Fibroblast of lung (primary cell): ENCODE measurements around the gene CFAP92. TPM values are rescaled to one million over a fixed set of nuclear protein-coding genes. Genes with fewer than 3 reads are reported as not detected.
"Not testable (repeated sequence)": the region's sequence is repeated elsewhere in the genome, so short reads cannot be mapped to it uniquely, and the experiment has no call there.

Experiments
- DNase-seq, 2 donors: peaks; one replicate each; pipeline versions ENCODE4 v3.0.0 to v3.0.0-alpha.2; 2010; ENCODE audit warnings: low read depth in 2 of 2
- H2AFZ ChIP-seq: 2 replicates; pipeline ENCODE4 v1.5.1; 2012; ENCODE audit warnings: low read length, control low read depth, inconsistent platforms
- H3K27ac ChIP-seq: 2 replicates; pipeline ENCODE4 v1.5.1; 2011; ENCODE audit warnings: low read length, control low read depth; ENCODE audit not compliant: insufficient read depth
- H3K27me3 ChIP-seq: 2 replicates; pipeline ENCODE4 v1.5.1; 2011; ENCODE audit warnings: mild to moderate bottlenecking, low read length; ENCODE audit not compliant: control insufficient read depth, insufficient read depth
- H3K36me3 ChIP-seq: 2 replicates; pipeline ENCODE4 v1.5.1; 2011; ENCODE audit warnings: low read length; ENCODE audit not compliant: control insufficient read depth, insufficient read depth
- H3K4me1 ChIP-seq: 2 replicates; pipeline ENCODE4 v1.5.1; 2011; ENCODE audit warnings: low read length; ENCODE audit not compliant: control insufficient read depth, insufficient read depth; ENCODE audit errors: extremely low read depth
- H3K4me2 ChIP-seq: 2 replicates; pipeline ENCODE4 v1.5.1; 2011; ENCODE audit warnings: low read length, control low read depth; ENCODE audit not compliant: insufficient read depth; ENCODE audit errors: extremely low read depth
- H3K4me3 ChIP-seq, 4 experiments: fragments of 200-600 bp in 1 of 4; sonication (generic) in 1 of 4; replicated peaks in 1 of 4; 2 replicates each; pipeline ENCODE4 v1.5.1; 2011 to 2016; ENCODE audit warnings: low read length in 4 of 4, low read depth in 3 of 4, mild to moderate bottlenecking in 3 of 4, control low read depth in 2 of 4, inconsistent platforms in 1 of 4, mixed read lengths in 1 of 4; ENCODE audit not compliant: insufficient read depth in 1 of 4; ENCODE audit errors: control extremely low read depth in 1 of 4
- H3K79me2 ChIP-seq: 2 replicates; pipeline ENCODE4 v1.5.1; 2012; ENCODE audit warnings: mild to moderate bottlenecking, low read length, inconsistent platforms; ENCODE audit not compliant: control insufficient read depth, insufficient read depth
- H3K9ac ChIP-seq: 2 replicates; pipeline ENCODE4 v1.5.1; 2011; ENCODE audit warnings: mild to moderate bottlenecking, low read length, control low read depth; ENCODE audit not compliant: insufficient read depth
- H3K9me3 ChIP-seq: 2 replicates; pipeline ENCODE4 v1.5.1; 2012; ENCODE audit warnings: low read depth, low read length; ENCODE audit not compliant: control insufficient read depth, insufficient read depth
- H4K20me1 ChIP-seq: 2 replicates; pipeline ENCODE4 v1.5.1; 2011; ENCODE audit warnings: low read length; ENCODE audit not compliant: control insufficient read depth, insufficient read depth; ENCODE audit errors: extremely low read depth
- EZH2 ChIP-seq: IDR thresholded peaks from 2 replicates; pipeline ENCODE4 v1.5.1; 2012; ENCODE audit warnings: low read length, control low read depth, mild to moderate bottlenecking; ENCODE audit errors: missing control alignments
- polyA plus RNA-seq, 2 donors: library from polyadenylated mRNA; depleted of rRNA in 1 of 2; stranded (reverse) in 1 of 2; unstranded in 1 of 2; fragments of >200 nt; gene quantifications; 2 replicates each; pipeline ENCODE4 v1.2.1, GENCODE V29; 2011 to 2012; ENCODE audit warnings: missing spikeins in 1 of 2
- total RNA-seq: library from RNA; depleted of rRNA; stranded (reverse); fragments of >200 nt; gene quantifications from 2 replicates; pipeline ENCODE4 v1.2.1, GENCODE V29; 2014
- TF ChIP-seq, protein P1 (sequence below), 2 donors: IDR thresholded peaks in 1 of 2; conservative IDR thresholded peaks in 1 of 2; 1 replicate in 1 of 2; 2 replicates in 1 of 2; pipeline ENCODE4 v1.5.1; 2011 to 2012; ENCODE audit warnings: low read length in 2 of 2, control low read depth in 1 of 2, inconsistent platforms in 1 of 2, low read depth in 1 of 2, mild to moderate bottlenecking in 1 of 2

The CFAP92 gene
- total and polyA plus RNA-seq, 2 donors (not counting 1 experiment from before 2014, with no cell fraction given) = 0.07 TPM; not detected in 1

DNA sequence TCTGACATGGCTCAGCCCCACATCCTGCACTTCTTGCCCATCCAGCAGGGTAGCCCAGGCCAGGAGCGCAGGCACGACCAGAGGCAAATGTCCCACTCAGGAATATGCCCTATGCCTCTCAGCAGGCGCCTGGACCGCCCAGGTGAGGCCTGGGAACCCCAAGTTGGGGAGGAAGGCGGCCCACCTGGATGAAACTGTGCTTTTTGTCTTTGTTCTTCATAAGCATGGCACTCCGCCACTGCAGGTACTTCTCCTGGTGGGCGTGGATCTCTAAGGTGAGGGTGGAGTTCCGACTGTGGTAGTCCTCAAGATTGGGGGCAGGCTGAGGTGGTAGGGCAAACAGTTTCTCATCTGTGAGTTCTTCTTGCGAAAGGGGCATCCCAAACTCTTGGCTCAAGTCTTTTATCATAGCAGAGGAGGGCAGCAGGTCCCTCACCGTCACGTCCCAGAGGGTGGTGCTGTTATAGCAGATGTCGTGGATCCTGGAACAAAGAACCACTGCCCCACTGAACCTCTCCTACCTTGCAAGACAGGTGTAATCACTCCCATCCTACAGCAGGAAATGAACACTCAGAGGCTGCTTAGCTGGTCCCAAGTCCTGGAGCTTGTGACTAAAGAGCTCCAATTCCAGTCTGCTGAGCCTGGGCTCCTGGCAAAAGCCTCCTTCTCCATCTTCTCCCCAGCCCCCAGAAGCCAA is 61.2 kb downstream of the CFAP92 start:
- no peak for TF ChIP-seq EZH2
- TF ChIP-seq, protein P1, sequence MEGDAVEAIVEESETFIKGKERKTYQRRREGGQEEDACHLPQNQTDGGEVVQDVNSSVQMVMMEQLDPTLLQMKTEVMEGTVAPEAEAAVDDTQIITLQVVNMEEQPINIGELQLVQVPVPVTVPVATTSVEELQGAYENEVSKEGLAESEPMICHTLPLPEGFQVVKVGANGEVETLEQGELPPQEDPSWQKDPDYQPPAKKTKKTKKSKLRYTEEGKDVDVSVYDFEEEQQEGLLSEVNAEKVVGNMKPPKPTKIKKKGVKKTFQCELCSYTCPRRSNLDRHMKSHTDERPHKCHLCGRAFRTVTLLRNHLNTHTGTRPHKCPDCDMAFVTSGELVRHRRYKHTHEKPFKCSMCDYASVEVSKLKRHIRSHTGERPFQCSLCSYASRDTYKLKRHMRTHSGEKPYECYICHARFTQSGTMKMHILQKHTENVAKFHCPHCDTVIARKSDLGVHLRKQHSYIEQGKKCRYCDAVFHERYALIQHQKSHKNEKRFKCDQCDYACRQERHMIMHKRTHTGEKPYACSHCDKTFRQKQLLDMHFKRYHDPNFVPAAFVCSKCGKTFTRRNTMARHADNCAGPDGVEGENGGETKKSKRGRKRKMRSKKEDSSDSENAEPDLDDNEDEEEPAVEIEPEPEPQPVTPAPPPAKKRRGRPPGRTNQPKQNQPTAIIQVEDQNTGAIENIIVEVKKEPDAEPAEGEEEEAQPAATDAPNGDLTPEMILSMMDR (conservative IDR thresholded peaks at IDR 0.05 in 1 of 2, IDR thresholded peaks at IDR 0.05 in 1 of 2; ENCODE audit: low read depth in 1 of 2, low read length in 2 of 2) = no peak
- no peak for DNase-seq
- Histone ChIP-seq H3K9ac (no peak overlapping the region), H3K79me2 (no peaks in the 10 kb centered on the region), H2AFZ (no peak overlapping the region), H4K20me1 (no peaks in the 10 kb centered on the region), H3K27ac (no peak overlapping the region), H3K4me1 (no peaks in the 10 kb centered on the region), H3K4me2 (no peak overlapping the region), H3K9me3 (no peaks in the 10 kb centered on the region), H3K36me3 (no peaks in the 10 kb centered on the region), H3K4me3 (no peak overlapping the region), H3K27me3 (peaks cover 5% of the 10 kb centered on the region)

GRCh38 chr3:128931046-128931445 is 62.8 kb downstream of the CFAP92 start:
- Histone ChIP-seq H3K9me3 (no peaks in the 10 kb centered on the region), H2AFZ (no peak overlapping the region), H3K9ac (no peak overlapping the region), H3K79me2 (no peaks in the 10 kb centered on the region), H4K20me1 (no peaks in the 10 kb centered on the region), H3K4me1 (no peaks in the 10 kb centered on the region), H3K27me3 (peaks cover 5% of the 10 kb centered on the region), H3K4me3 (no peak overlapping the region), H3K36me3 (no peaks in the 10 kb centered on the region), H3K4me2 (no peak overlapping the region), H3K27ac (no peak overlapping the region)
- no peak for DNase-seq
- TF ChIP-seq, protein P1 (conservative IDR thresholded peaks at IDR 0.05 in 1 of 2, IDR thresholded peaks at IDR 0.05 in 1 of 2; ENCODE audit: low read depth in 1 of 2, low read length in 2 of 2) = no peak
- TF ChIP-seq EZH2 = no peak

- H3K27ac ChIP-seq = no peak overlapping the region
- no peaks in the 10 kb centered on the region for H4K20me1 ChIP-seq
- no peak for TF ChIP-seq EZH2
- TF ChIP-seq, protein P1 (conservative IDR thresholded peaks at IDR 0.05 in 1 of 2, IDR thresholded peaks at IDR 0.05 in 1 of 2; ENCODE audit: low read depth in 1 of 2, low read length in 2 of 2) = no peak
- no peaks in the 10 kb centered on the region for H3K4me1 ChIP-seq
- no peak overlapping the region for H3K9ac ChIP-seq
- H3K36me3 ChIP-seq = no peaks in the 10 kb centered on the region
- H3K79me2 ChIP-seq = no peaks in the 10 kb centered on the region
- no peak overlapping the region for H3K4me3 ChIP-seq
- H3K4me2 ChIP-seq = no peak overlapping the region
- H3K9me3 ChIP-seq = no peaks in the 10 kb centered on the region
- no peak for DNase-seq
- H3K27me3 ChIP-seq = peaks cover 5% of the 10 kb centered on the region
- no peak overlapping the region for H2AFZ ChIP-seq
Measured at GRCh38 chr3:128929364-128929763, 64.5 kb downstream of the CFAP92 start.

- not testable (repeated sequence) for H3K4me1 ChIP-seq, H3K36me3 ChIP-seq, H3K4me3 ChIP-seq, H3K9ac ChIP-seq, H2AFZ ChIP-seq, H3K27ac ChIP-seq, H4K20me1 ChIP-seq, H3K9me3 ChIP-seq, DNase-seq, H3K79me2 ChIP-seq, H3K27me3 ChIP-seq, H3K4me2 ChIP-seq
Measured at GRCh38 chr3:128923986-128924385, 69.9 kb downstream of the CFAP92 start.
